Measurements from ENCODE around the gene PMP22.

GRCh38 chr17:15263206-15263579 is 1.9 kb downstream of the PMP22 start:
- TF ChIP-seq CTCF (IDR thresholded peaks at IDR 0.05; ENCODE audit: low read depth, low read length) (no peak), MYC (IDR thresholded peaks at IDR 0.05; ENCODE audit: low read depth, low read length) (no peak)

All from NB4 (cell line).